H9 (cell line): Measurements from ENCODE around the gene PDZD7. TPM values are rescaled to one million over a fixed set of nuclear protein-coding genes. Genes with fewer than 3 reads are reported as not detected.

Experiments used
- DNase-seq: peaks from one replicate; pipeline ENCODE4 v3.0.0-alpha.2; 2017
- H2AFZ ChIP-seq: one replicate; pipeline ENCODE4 v1.6.1; 2013; ENCODE audit warnings: mild to moderate bottlenecking, low read length, control low read depth, moderate library complexity
- H2AK5ac ChIP-seq: 2 replicates; pipeline ENCODE4 v1.6.1; 2013; ENCODE audit warnings: low read length, control low read depth, mixed read lengths; ENCODE audit not compliant: insufficient read length
- H2BK120ac ChIP-seq: one replicate; pipeline ENCODE4 v1.6.1; 2013; ENCODE audit warnings: low read depth, mild to moderate bottlenecking, low read length, control low read depth, inconsistent platforms; ENCODE audit not compliant: poor library complexity, severe bottlenecking
- H2BK12ac ChIP-seq: 2 replicates; pipeline ENCODE4 v1.6.1; 2013; ENCODE audit warnings: low read length, control low read depth, mixed read lengths, low read depth; ENCODE audit not compliant: insufficient read length
- H2BK15ac ChIP-seq: 2 replicates; pipeline ENCODE4 v1.6.1; 2013; ENCODE audit warnings: low read depth, low read length, control low read depth
- H2BK20ac ChIP-seq: one replicate; pipeline ENCODE4 v1.6.1; 2013; ENCODE audit warnings: low read depth, mild to moderate bottlenecking, low read length, control low read depth, inconsistent platforms; ENCODE audit not compliant: poor library complexity, severe bottlenecking
- H2BK5ac ChIP-seq: 2 replicates; pipeline ENCODE4 v1.6.1; 2013; ENCODE audit warnings: low read length, control low read depth, mixed read lengths; ENCODE audit not compliant: insufficient read length
- H3K14ac ChIP-seq: 2 replicates; pipeline ENCODE4 v1.6.1; 2013; ENCODE audit warnings: low read length, control low read depth; ENCODE audit not compliant: insufficient read depth
- H3K18ac ChIP-seq: 2 replicates; pipeline ENCODE4 v1.6.1; 2013; ENCODE audit warnings: low read depth, mild to moderate bottlenecking, mixed read lengths, low read length, control low read depth; ENCODE audit not compliant: insufficient read length
- H3K23ac ChIP-seq: 2 replicates; pipeline ENCODE4 v1.6.1; 2013; ENCODE audit warnings: low read length, control low read depth, mixed read lengths, low read depth; ENCODE audit not compliant: insufficient read length
- H3K23me2 ChIP-seq: 2 replicates; pipeline ENCODE4 v1.6.1; 2013; ENCODE audit warnings: low read depth, mild to moderate bottlenecking, mixed read lengths, low read length, control low read depth; ENCODE audit not compliant: insufficient read length, poor library complexity, severe bottlenecking
- H3K27ac ChIP-seq: 2 replicates; pipeline ENCODE4 v1.5.1; 2013; ENCODE audit warnings: low read length, control low read depth, mixed read lengths, low read depth; ENCODE audit not compliant: insufficient read length
- H3K27me3 ChIP-seq: 2 replicates; pipeline ENCODE4 v1.6.1; 2013; ENCODE audit warnings: low read length, control low read depth, inconsistent platforms; ENCODE audit not compliant: insufficient read depth
- H3K4ac ChIP-seq: 2 replicates; pipeline ENCODE4 v1.6.1; 2013; ENCODE audit warnings: low read depth, mild to moderate bottlenecking, control low read depth, inconsistent platforms, low read length, moderate library complexity
- H3K4me1 ChIP-seq: 2 replicates; pipeline ENCODE4 v1.6.1; 2013; ENCODE audit warnings: low read length, control low read depth, inconsistent platforms; ENCODE audit not compliant: insufficient read depth
- H3K4me2 ChIP-seq: 2 replicates; pipeline ENCODE4 v1.6.1; 2013; ENCODE audit warnings: low read length, control low read depth, mixed read lengths; ENCODE audit not compliant: insufficient read length, insufficient read depth
- H3K56ac ChIP-seq: 2 replicates; pipeline ENCODE4 v1.6.1; 2013; ENCODE audit warnings: low read depth, mild to moderate bottlenecking, mixed read lengths, low read length, control low read depth; ENCODE audit not compliant: insufficient read length
- H3K79me1 ChIP-seq: 2 replicates; pipeline ENCODE4 v1.6.1; 2013; ENCODE audit warnings: low read depth, mild to moderate bottlenecking, moderate library complexity, low read length, control low read depth, inconsistent platforms; ENCODE audit not compliant: insufficient read depth, poor library complexity, severe bottlenecking
- H3K79me2 ChIP-seq: 2 replicates; pipeline ENCODE4 v1.6.1; 2013; ENCODE audit warnings: low read length, control low read depth, inconsistent platforms; ENCODE audit not compliant: insufficient read depth
- H3K9ac ChIP-seq: 2 replicates; pipeline ENCODE4 v1.6.1; 2013; ENCODE audit warnings: low read length, control low read depth, mixed read lengths; ENCODE audit not compliant: insufficient read length; ENCODE audit errors: extremely low read depth
- H3K9me3 ChIP-seq: one replicate; pipeline ENCODE4 v1.6.1; 2013; ENCODE audit warnings: low read depth, low read length, inconsistent platforms; ENCODE audit not compliant: control insufficient read depth
- H3T11ph ChIP-seq: one replicate; pipeline ENCODE4 v1.6.1; 2013; ENCODE audit warnings: mild to moderate bottlenecking, low read length, control low read depth, inconsistent platforms
- H4K20me1 ChIP-seq: one replicate; pipeline ENCODE4 v1.6.1; 2013; ENCODE audit not compliant: control insufficient read depth, insufficient read length, insufficient read depth
- H4K5ac ChIP-seq: 2 replicates; pipeline ENCODE4 v1.6.1; 2013; ENCODE audit warnings: low read depth, mild to moderate bottlenecking, mixed read lengths, low read length, control low read depth; ENCODE audit not compliant: insufficient read length
- H4K8ac ChIP-seq: replicated peaks from 2 replicates; pipeline ENCODE4 v1.6.1; 2013; ENCODE audit warnings: low read length, control low read depth, mixed read lengths, low read depth; ENCODE audit not compliant: insufficient read length
- H4K91ac ChIP-seq: 2 replicates; pipeline ENCODE4 v1.6.1; 2013; ENCODE audit warnings: low read depth, mild to moderate bottlenecking, moderate library complexity, mixed read lengths, low read length, control low read depth; ENCODE audit not compliant: insufficient read length
- H3K27ac Mint-ChIP-seq, 3 experiments: 2 replicates in 2 of 3; 3 replicates in 1 of 3; pipeline ENCODE4 v1.8.0; 2020 to 2021; ENCODE audit warnings: mixed read lengths in 3 of 3, mild to moderate bottlenecking in 1 of 3, moderate library complexity in 1 of 3
- H3K27me3 Mint-ChIP-seq: 2 replicates; pipeline ENCODE4 v1.8.0; 2021; ENCODE audit warnings: low read depth, mild to moderate bottlenecking, moderate library complexity, mixed read lengths
- H3K36me3 Mint-ChIP-seq, 3 experiments: 2 replicates in 2 of 3; 3 replicates in 1 of 3; pipeline ENCODE4 v1.8.0; 2020 to 2021; ENCODE audit warnings: low read depth in 3 of 3, mixed read lengths in 3 of 3; ENCODE audit not compliant: insufficient read depth in 1 of 3
- H3K4me1 Mint-ChIP-seq, 2 experiments: 2 replicates each; pipeline ENCODE4 v1.8.0; 2020; ENCODE audit warnings: mixed read lengths in 2 of 2
- H3K4me3 Mint-ChIP-seq, 2 experiments: 2 replicates in 1 of 2; 3 replicates in 1 of 2; pipeline ENCODE4 v1.8.0; 2020 to 2021; ENCODE audit warnings: mild to moderate bottlenecking in 2 of 2, mixed read lengths in 2 of 2, moderate library complexity in 1 of 2
- H3K9me3 Mint-ChIP-seq, 2 experiments: 2 replicates in 1 of 2; 3 replicates in 1 of 2; pipeline ENCODE4 v1.8.0; 2020; ENCODE audit warnings: mild to moderate bottlenecking in 2 of 2, mixed read lengths in 2 of 2, moderate library complexity in 1 of 2
- CTCF ChIP-seq: fragments of 200-600 bp; sonication (generic); conservative IDR thresholded peaks from 3 replicates; pipeline ENCODE4 v1.8.0; 2021; ENCODE audit warnings: antibody characterized with exemption, mild to moderate bottlenecking
- WGBS: extraction: QIAGEN DNeasy Blood & Tissue Kit; methylation state at CpG from one replicate; pipeline ENCODE4 v1.1.7; 2013; ENCODE audit warnings: missing lambda C conversion rate, low lambda C conversion rate, mixed read lengths; ENCODE audit not compliant: insufficient read length; ENCODE audit errors: extremely low coverage; 5-methylcytosine and 5-hydroxymethylcytosine counted together
- total RNA-seq: library from RNA; stranded (reverse); gene quantifications from 2 replicates; pipeline ENCODE4 v1.2.1, GENCODE V29; 2021

Gene PDZD7
- total RNA-seq, 1 experiment from 2014 or later: 2.0 TPM

- no peak for DNase-seq
- H3K23ac ChIP-seq: no peak overlapping the region
- no peak overlapping the region for H2BK12ac ChIP-seq
- H3K14ac ChIP-seq: no peak overlapping the region
- no peaks in the 10 kb centered on the region for H3K27me3 ChIP-seq
- no peaks in the 10 kb centered on the region for H3K27me3 Mint-ChIP-seq
- H2BK120ac ChIP-seq: no peak overlapping the region
- no peak overlapping the region for H3K27ac ChIP-seq
- H3K9me3 ChIP-seq: no peaks in the 10 kb centered on the region
- no peaks in the 10 kb centered on the region for H3K79me1 ChIP-seq
- H2AK5ac ChIP-seq: no peak overlapping the region
- peak overlapping the region in 1 of 3 experiments; percentile 39; a peak in 2 of 7 replicates for H3K27ac Mint-ChIP-seq
- no peak overlapping the region for H2BK15ac ChIP-seq
- no peaks in the 10 kb centered on the region for H3K9me3 Mint-ChIP-seq
- no peak overlapping the region for H3K18ac ChIP-seq
- no peak overlapping the region for H2BK20ac ChIP-seq
- H4K5ac ChIP-seq: no peak overlapping the region
- H3K9ac ChIP-seq: no peak overlapping the region
- no peaks in the 10 kb centered on the region for H3K79me2 ChIP-seq
- no peaks in the 10 kb centered on the region for H3K4me1 Mint-ChIP-seq
- no CpG with 5 or more reads among the region's 4 CpGs for WGBS
- H3K23me2 ChIP-seq: no peaks in the 10 kb centered on the region
- no peak for TF ChIP-seq CTCF
- no peak overlapping the region for H3K56ac ChIP-seq
- no peak overlapping the region for H3K4ac ChIP-seq
- no peak overlapping the region for H2BK5ac ChIP-seq
- H4K8ac ChIP-seq: no peak overlapping the region
- H4K91ac ChIP-seq: no peak overlapping the region
- peaks cover 0 to 28% (median 24%) of the 10 kb centered on the region in 3 experiments; a peak in 5 of 7 replicates for H3K36me3 Mint-ChIP-seq
- H2AFZ ChIP-seq: no peak overlapping the region
- H3K4me1 ChIP-seq: no peaks in the 10 kb centered on the region
- no peaks in the 10 kb centered on the region for H4K20me1 ChIP-seq
- H3K4me3 Mint-ChIP-seq: no peak overlapping the region
- H3T11ph ChIP-seq: no peak overlapping the region
- H3K4me2 ChIP-seq: no peak overlapping the region
These were observed 68.4 kb downstream of the PDZD7 start for GRCh38 chr10:100962351-100963080.
